Measurements from ENCODE around the gene TTC28.

- TF ChIP-seq CTCF (IDR thresholded peaks at IDR 0.05), result no peak
- TF ChIP-seq POLR2A (IDR thresholded peaks at IDR 0.05), result no peak
Observed at GRCh38 chr22:28075358-28075981, 604.2 kb downstream of the TTC28 start.
